Measurements from ENCODE around the gene TTBK1.

TTBK1 gene

DNA sequence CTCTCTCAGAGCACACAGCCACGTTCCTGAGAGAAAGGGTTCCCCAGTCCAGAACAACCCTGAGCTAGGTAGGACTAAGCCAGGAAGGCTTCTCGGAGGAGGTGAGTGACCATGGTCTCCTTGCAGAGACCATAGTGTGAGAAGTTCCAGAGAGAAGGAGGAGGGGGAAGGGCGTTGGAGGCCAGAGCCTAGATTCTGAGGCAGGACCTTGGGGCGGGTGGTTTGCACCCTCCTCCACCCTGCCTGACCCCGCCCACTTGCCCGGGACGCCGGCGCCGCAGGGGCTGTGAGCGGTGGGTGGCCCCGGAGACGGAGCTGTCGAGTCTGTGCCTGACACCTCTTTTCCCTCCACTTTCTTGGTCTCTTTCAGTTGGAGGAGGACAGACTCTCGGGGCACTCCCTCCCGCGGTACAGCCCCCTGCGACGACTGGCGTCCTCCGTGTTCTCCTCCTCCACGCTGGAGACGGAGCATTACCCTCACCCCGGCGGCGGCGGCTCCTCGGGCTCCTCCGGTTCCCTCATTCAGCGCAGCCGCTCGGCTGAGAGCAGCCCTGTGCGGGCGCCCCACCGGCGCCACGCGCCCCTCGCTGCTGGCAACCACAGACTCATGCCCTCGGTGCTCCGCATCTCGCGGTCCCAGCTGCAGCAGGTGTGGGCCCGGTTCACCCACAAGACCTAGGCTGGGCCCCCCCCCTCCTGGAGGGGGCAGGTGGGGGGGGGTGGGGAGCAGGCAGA is 26.2 kb downstream of the TTBK1 start:
- DNase-seq, result no peak

DNA sequence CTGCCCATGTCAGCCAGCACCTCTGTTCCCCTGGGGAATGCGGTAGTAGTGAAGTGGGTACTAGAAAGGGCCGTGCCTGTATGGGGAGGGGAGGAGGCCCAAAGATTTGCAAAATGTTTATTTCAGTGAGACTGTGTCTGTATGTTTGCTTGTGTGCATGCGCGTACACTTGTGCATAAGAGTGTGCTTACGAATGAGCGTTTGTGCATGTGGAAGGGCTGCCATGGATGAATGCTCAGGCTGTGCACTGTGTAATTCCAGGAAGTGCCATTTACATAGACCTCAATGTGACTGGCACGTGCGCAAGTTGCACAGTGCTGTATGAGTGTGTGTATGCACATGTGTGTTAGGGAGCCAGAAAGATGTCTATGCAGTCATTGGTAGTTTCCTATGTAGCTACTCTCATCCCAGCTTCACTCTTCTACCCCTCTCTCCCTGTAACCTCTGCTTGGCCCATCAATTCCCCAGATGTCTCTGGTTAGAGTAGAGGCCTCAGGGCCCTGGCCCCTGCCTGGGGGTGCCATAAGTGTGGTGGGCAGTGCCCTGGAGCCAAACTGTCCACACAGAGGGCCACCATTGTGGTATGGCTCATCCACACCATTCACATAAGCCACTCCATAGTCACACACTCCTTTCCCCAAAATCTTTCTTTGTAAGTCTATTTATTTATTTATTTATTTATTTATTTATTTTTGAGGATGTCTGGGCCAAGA is 28.0 kb downstream of the TTBK1 start:
- no peak for DNase-seq

DNA sequence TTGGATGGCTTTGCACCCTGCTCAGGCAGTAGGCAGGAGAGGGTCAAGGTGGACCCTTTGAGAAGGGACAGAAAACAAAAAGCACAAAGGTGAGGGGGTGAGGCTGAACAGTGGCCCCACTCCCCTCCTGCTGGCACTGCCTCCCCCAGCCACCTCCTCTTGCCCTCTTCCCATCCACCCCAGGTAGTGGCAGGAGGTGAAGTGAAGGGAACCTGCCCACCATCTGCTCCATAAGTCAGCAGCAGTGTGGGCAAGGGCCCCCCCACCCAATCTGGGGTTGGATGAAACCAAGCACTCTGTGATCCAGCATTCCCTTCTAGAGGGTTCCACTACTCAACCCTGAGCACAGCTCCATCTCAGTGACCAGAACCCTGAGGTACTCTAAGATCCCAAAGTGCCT is 28.7 kb downstream of the TTBK1 start:
- DNase-seq, result no peak

DNA sequence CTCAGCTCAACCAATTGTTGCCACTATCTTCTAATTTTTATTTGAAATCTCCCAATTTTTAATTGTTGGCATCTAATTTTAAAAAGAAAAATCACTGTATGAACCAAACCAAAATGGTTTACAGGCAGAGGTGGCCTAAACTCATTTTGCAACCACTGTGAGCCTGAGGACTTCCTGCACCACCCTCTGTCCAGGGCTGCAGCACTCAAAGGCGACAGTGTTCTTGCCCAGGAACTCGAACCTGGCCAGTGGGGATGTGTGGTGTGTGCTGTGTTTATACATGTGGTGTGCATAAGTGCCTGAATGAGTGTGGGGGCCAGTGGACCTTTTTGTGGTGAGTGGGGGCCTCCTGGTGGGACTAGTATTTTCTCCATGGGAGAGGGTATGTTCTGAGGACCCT is 30.4 kb downstream of the TTBK1 start:
- DNase-seq, result no peak

DNA sequence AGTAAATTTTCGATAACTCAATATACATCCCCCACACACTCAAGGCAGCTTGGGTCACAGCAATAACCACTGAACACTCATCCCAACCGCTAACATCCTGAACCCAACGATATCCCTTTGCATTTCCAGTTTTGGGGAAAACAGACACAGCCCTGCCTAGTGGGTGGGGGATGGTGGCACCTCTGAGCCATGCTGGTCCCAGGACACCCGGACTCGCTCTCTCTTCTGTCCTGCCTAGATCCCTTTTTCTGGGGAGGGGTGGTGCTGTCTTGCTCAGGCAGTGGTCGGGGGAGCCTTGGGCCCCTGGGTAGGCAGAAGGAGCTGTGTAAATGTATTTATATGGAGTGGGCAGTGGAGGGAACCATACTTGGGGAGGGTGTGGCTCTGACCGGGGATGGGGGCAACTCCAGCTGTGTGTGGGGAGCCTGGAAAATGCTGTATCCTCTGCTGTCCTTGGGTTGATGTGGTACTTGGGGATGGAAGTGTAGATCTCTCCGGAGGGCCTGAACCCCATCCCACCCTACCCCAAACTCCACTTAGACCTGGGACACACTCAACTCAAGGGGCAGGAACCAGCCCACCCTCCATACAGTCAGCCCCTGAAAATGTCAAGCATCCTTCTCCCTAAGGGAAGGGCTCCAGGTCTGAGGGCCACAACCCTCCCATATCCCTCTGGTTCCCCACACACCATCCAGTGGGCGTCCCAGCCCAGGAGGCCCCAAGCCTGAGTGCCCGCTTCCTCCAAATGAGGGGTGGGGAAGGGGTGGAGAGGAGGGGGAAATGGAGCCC is 31.0 kb downstream of the TTBK1 start:
- DNase-seq, result no peak

DNA sequence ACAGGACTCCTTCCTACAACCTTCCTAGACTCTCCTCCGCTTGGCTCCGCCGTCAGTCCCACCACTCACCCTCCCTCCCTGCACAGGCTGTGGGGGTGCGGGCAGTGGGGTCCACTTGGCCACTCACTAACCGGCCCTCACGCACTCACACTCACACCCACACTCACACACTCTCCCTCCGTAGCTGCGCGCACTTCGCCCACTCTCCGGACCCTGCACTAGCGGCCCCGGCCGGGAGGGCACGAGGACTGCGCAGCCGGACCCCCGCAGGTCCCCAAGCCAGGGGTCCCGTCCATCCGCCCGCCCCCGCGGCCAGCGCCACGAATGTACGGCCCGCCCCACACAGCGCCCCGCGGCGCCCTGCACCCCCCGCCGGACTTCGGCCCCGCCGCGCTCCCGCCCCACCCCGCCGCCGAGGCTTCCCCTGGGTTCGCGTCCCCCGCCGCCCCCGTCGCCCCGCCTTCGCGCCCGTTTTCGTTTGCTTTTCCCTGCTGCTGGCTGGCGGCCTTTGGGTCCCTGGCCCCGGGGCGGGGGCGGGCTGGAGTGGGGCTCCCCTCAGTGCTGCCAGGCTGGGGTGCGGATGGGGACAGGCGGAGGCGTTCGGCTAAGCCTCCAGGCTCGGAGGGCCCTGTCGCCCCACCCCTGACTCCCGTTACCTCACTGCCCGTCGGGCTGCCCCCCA is 31.8 kb downstream of the TTBK1 start:
- peak in 6 of 56 donors; percentile 3 to 79 (median 33) for DNase-seq

- peak in 3 of 56 donors; percentile 14 to 51 (median 19) for DNase-seq
These were observed 32.7 kb downstream of the TTBK1 start for GRCh38 chr6:43275801-43276576.

GRCh38 chr6:43276577-43277305 is 33.5 kb downstream of the TTBK1 start:
- DNase-seq, result no peak

DNA sequence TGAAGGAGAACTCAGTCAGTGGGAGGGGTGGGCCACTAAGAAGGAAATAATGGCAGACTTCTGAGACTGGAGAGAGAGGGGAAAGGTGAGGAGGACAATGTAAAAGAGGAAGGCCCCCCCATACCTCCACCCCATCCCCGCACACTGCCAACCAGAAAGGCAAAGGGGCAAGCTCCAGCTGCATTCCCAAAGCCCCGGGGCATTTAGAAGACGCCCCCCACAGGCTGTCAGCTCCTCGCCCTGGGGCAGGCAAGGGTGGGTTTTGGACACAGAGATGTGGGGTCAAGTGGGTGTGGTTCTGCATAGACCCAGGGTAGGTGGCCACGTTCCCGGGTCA is 34.0 kb downstream of the TTBK1 start:
- DNase-seq, result no peak

GRCh38 chr6:43277643-43278523 is 34.6 kb downstream of the TTBK1 start:
- peak in 8 of 56 donors; percentile 7 to 53 (median 22) for DNase-seq

DNA sequence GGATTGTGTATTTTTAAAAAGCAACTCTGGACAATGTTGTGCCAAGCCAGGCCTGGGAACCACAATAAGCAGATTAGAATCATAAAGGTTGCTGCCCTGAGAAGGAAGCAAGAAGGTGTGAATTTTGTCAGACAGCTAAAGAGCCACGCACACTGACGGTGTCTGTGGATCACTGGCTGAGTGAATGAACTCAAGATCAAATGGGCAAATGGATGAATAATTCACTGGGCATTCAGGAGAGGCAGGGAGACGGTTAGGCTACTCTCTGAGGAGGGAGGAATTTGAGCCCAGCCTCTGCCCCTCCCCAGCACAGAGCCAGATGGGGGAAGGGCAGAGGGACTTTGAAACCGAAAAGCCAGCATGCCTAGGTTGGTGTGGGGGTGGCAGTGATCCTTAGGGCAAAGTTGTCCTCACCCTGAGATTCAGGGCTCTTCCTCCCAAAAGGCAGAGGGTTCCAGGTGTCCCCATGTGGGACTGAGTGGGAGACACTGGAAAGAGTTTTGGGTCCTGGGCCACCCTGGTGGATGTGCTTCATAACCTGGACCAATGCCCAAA is 35.3 kb downstream of the TTBK1 start:
- no peak for DNase-seq

GRCh38 chr6:43280234-43280633 is 37.0 kb downstream of the TTBK1 start:
- no peak for DNase-seq

DNA sequence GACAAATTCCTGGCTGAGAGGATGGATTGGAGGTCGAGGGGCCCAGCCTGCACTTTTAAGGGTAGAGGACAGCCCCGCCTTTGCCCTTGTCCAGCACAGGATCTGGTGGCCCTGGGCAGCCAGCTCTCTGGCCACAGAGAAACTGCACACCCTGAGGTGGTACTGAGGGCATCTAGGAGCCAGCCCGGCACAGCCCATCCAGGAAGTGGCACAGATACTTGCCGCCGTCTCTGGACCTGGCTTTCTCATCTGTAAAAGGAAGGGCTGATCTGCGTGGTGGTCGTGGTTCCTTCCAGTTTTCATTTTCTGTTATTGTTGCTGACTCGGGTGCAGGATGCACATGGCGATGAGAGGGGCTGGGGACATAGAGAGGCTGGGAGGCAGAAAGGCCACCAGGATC is 38.8 kb downstream of the TTBK1 start:
- no peak for DNase-seq

- no peak for DNase-seq
These were observed 39.6 kb downstream of the TTBK1 start for GRCh38 chr6:43282636-43283513.

GRCh38 chr6:43283514-43283901 is 40.2 kb downstream of the TTBK1 start:
- no peak for DNase-seq

GRCh38 chr6:43283905-43284304 is 40.6 kb downstream of the TTBK1 start:
- DNase-seq, result no peak

DNA sequence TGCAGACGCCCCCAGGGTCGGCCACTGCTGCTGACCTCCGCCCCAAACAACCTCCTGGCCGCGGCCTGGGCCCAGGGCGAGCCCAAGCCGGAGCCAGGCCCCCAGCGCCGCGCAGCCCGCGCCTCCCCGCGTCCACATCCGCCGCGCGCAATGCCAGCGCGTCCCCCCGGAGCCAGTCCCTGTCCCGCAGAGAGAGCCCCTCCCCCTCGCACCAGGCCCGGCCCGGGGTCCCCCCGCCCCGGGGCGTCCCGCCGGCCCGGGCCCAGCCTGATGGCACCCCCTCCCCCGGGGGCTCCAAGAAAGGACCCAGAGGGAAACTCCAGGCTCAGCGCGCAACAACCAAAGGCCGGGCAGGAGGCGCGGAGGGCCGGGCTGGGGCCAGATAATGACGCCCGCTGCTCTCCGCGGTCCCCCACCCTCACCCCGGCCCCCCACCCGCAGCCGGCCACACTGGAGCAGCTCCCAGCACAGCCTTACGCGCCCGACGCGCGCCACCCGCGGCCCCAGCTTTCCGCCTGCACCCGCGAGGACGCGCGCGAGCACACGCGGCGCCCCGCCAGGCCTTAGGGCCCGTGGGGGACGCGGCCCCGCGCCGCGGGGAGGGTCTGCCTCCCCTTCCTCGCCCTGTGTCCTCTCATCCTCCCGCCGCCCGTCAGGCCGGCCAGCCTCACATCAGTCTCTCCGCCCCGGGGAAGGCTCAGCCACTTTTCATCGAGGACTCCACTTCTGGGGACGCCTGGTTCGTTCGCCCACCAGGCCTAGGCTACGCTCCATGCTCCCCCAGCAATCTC is 41.9 kb downstream of the TTBK1 start:
- no peak for DNase-seq

Measured in nucleus accumbens (tissue), 56 donors.